Measurements from ENCODE around the gene SHANK2. TPM values are rescaled to one million over a fixed set of nuclear protein-coding genes. Genes with fewer than 3 reads are reported as not detected.

Gene SHANK2
- total RNA-seq, 2 donors from 2014 or later: 0.51 to 0.67 TPM

- intact Hi-C loops (cut with DNase I): no loop called here
- DNase-seq (ENCODE audit: low spot score): no peak
Observed at GRCh38 chr11:71272161-71272560, 19.8 kb upstream of the SHANK2 start.

- intact Hi-C loops (cut with DNase I): no loop called here
- DNase-seq (ENCODE audit: low spot score): no peak
Observed at GRCh38 chr11:71269603-71270511, 17.5 kb upstream of the SHANK2 start.

GRCh38 chr11:71268706-71269321, 16.4 kb upstream of the SHANK2 start:
- intact Hi-C loops (cut with DNase I): no loop called here
- DNase-seq (ENCODE audit: low spot score): no peak

GRCh38 chr11:71267807-71268421, 15.5 kb upstream of the SHANK2 start:
- intact Hi-C loops (cut with DNase I): no loop called here
- peak; percentile 56 for DNase-seq (ENCODE audit: low spot score)

GRCh38 chr11:71266114-71266833, 13.9 kb upstream of the SHANK2 start:
- peak; percentile 57 for DNase-seq (ENCODE audit: low spot score)
- intact Hi-C loops (cut with DNase I): no loop called here

GRCh38 chr11:71265559-71266092, 13.2 kb upstream of the SHANK2 start:
- intact Hi-C loops (cut with DNase I): no loop called here

GRCh38 chr11:71263386-71263785, 11.0 kb upstream of the SHANK2 start:
- intact Hi-C loops (cut with DNase I): no loop called here
- no peak for DNase-seq (ENCODE audit: low spot score)

More at GRCh38 chr11:71265559-71266092, 13.2 kb upstream of the SHANK2 start:
- DNase-seq (ENCODE audit: low spot score): peak; percentile 14

- peak; percentile 43 for DNase-seq (ENCODE audit: low spot score)
- intact Hi-C loops (cut with DNase I): no loop called here
Observed at GRCh38 chr11:71255800-71256479, 3.6 kb upstream of the SHANK2 start.

- DNase-seq (ENCODE audit: low spot score): peak; percentile 18
- intact Hi-C loops (cut with DNase I): no loop called here
Observed at GRCh38 chr11:71255323-71255722, 2.9 kb upstream of the SHANK2 start.

- intact Hi-C loops (cut with DNase I): no loop called here
- DNase-seq (ENCODE audit: low spot score): peak; percentile 18
Observed at GRCh38 chr11:71253794-71254193, 1.4 kb upstream of the SHANK2 start.

- intact Hi-C loops (cut with DNase I): no loop called here
- DNase-seq (ENCODE audit: low spot score): peak; percentile 81
Observed at GRCh38 chr11:71252770-71253730, 673 bp upstream of the SHANK2 start.

GRCh38 chr11:71251761-71252268, 562 bp downstream of the SHANK2 start:
- intact Hi-C loops (cut with DNase I): no loop called here
- DNase-seq (ENCODE audit: low spot score): peak; percentile 49

- intact Hi-C loops (cut with DNase I): no loop called here
- DNase-seq (ENCODE audit: low spot score): peak; percentile 74
Observed at GRCh38 chr11:71251151-71251721, 1.1 kb downstream of the SHANK2 start.

GRCh38 chr11:71250523-71251150, 1.7 kb downstream of the SHANK2 start:
- intact Hi-C loops (cut with DNase I): no loop called here
- peak; percentile 72 for DNase-seq (ENCODE audit: low spot score)

GRCh38 chr11:71249301-71249700, 3.1 kb downstream of the SHANK2 start:
- peak; percentile 55 for DNase-seq (ENCODE audit: low spot score)
- intact Hi-C loops (cut with DNase I): no loop called here

- intact Hi-C loops (cut with DNase I): no loop called here
- DNase-seq (ENCODE audit: low spot score): peak; percentile 52
Observed at GRCh38 chr11:71248656-71249055, 3.7 kb downstream of the SHANK2 start.

GRCh38 chr11:71248251-71248570, 4.2 kb downstream of the SHANK2 start:
- DNase-seq (ENCODE audit: low spot score): peak; percentile 56
- intact Hi-C loops (cut with DNase I): no loop called here
